CD4-positive, alpha-beta T cell treated with Interleukin-10 for 1 hour (primary cell): ENCODE measurements around the gene UBE2D2.

Source experiments
- DNase-seq: peaks from one replicate; pipeline ENCODE4 v3.0.0-alpha.2; 2020

The UBE2D2 gene

GRCh38 chr5:139636975-139637408, 75.9 kb downstream of the UBE2D2 start:
- peak; percentile 49 for DNase-seq

GRCh38 chr5:139637438-139638089, 76.4 kb downstream of the UBE2D2 start:
- DNase-seq, result peak; percentile 64

- DNase-seq, result no peak
These were observed 77.1 kb downstream of the UBE2D2 start for GRCh38 chr5:139638090-139638735.

- DNase-seq, result no peak
These were observed 77.8 kb downstream of the UBE2D2 start for GRCh38 chr5:139638736-139639618.

GRCh38 chr5:139639619-139640380, 78.7 kb downstream of the UBE2D2 start:
- no peak for DNase-seq

GRCh38 chr5:139640421-139641115, 79.4 kb downstream of the UBE2D2 start:
- DNase-seq, result no peak

GRCh38 chr5:139641116-139642080, 80.3 kb downstream of the UBE2D2 start:
- DNase-seq, result no peak

- no peak for DNase-seq
These were observed 81.1 kb downstream of the UBE2D2 start for GRCh38 chr5:139642213-139642612.

GRCh38 chr5:139642891-139643871, 82.0 kb downstream of the UBE2D2 start:
- no peak for DNase-seq

GRCh38 chr5:139644001-139644456, 82.9 kb downstream of the UBE2D2 start:
- DNase-seq, result no peak

GRCh38 chr5:139644646-139645429, 83.7 kb downstream of the UBE2D2 start:
- no peak for DNase-seq

GRCh38 chr5:139645430-139645871, 84.3 kb downstream of the UBE2D2 start:
- no peak for DNase-seq

GRCh38 chr5:139646111-139646510, 85.0 kb downstream of the UBE2D2 start:
- DNase-seq, result no peak

GRCh38 chr5:139646912-139647505, 85.9 kb downstream of the UBE2D2 start:
- no peak for DNase-seq

GRCh38 chr5:139647506-139648204, 86.5 kb downstream of the UBE2D2 start:
- DNase-seq, result no peak

- DNase-seq, result peak; percentile 55
These were observed 87.3 kb downstream of the UBE2D2 start, which contains the start of gene CXXC5 for GRCh38 chr5:139648205-139649081. TSS of gene CXXC5 (plus strand) at chr5:139648349. CDS start at chr5:139680524, 32,175 bp downstream.
